HepG2 (cell line): ENCODE results near the gene LRRC73. TPM values are rescaled to one million over a fixed set of nuclear protein-coding genes. Genes with fewer than 3 reads are reported as not detected.

Source experiments
- AKNA ChIP-seq: sonication (generic); formaldehyde crosslinking; IDR thresholded peaks from 2 replicates; pipeline ENCODE4 v1.4.0; 2020; ENCODE audit warnings: missing genetic modification reagents, borderline replicate concordance
- ARNT ChIP-seq: fragments of 450-650 bp; IDR thresholded peaks from 2 replicates; pipeline ENCODE4 v1.6.1; 2017
- DNMT1 ChIP-seq: sonication (generic); formaldehyde crosslinking; IDR thresholded peaks from 2 replicates; pipeline ENCODE4 v1.5.1; 2020; ENCODE audit warnings: mild to moderate bottlenecking, missing genetic modification reagents
- NFE2L2 ChIP-seq: fragments of 150-350 bp; IDR thresholded peaks from 2 replicates; pipeline ENCODE4 v1.6.1; 2014; ENCODE audit warnings: low read length
- NONO ChIP-seq, 2 experiments: fragments of 450-650 bp in 1 of 2; sonication (generic) in 1 of 2; formaldehyde crosslinking in 1 of 2; IDR thresholded peaks in 1 of 2; conservative IDR thresholded peaks in 1 of 2; 2 replicates each; pipeline versions ENCODE4 v1.6.1 to v1.8.0; 2017 to 2022; ENCODE audit warnings: mild to moderate bottlenecking in 1 of 2, missing genetic modification reagents in 1 of 2, moderate library complexity in 1 of 2
- PLRG1 ChIP-seq: fragments of 450-650 bp; conservative IDR thresholded peaks from 2 replicates; pipeline ENCODE4 v1.6.1; 2016
- SUZ12 ChIP-seq: fragments of 150-350 bp; IDR thresholded peaks from 2 replicates; pipeline ENCODE4 v1.6.1; 2014; ENCODE audit warnings: low read depth, low read length
- ZBTB38 ChIP-seq: sonication (generic); formaldehyde crosslinking; IDR thresholded peaks from 2 replicates; pipeline ENCODE4 v1.5.1; 2020; ENCODE audit warnings: mild to moderate bottlenecking, missing genetic modification reagents
- ZHX1 ChIP-seq: sonication (generic); formaldehyde crosslinking; IDR thresholded peaks from 2 replicates; pipeline ENCODE4 v1.8.1; 2022; ENCODE audit warnings: low read depth, mild to moderate bottlenecking, missing genetic modification reagents
- polyA plus RNA-seq, 8 experiments: library from polyadenylated mRNA; depleted of rRNA in 3 of 8; stranded (reverse) in 7 of 8; unstranded in 1 of 8; fragments of >200 nt; fragmentation: Illumina TruSeq in 4 of 8; extraction: Trizol in 4 of 8; gene quantifications; 2 replicates each; pipeline versions ENCODE4 v1.2.1 to v1.2.3, GENCODE V29; 2011 to 2016; ENCODE audit warnings: low read depth in 4 of 8, missing spikeins in 1 of 8, mixed read lengths in 1 of 8; ENCODE audit not compliant: insufficient read depth in 1 of 8
- total RNA-seq, 5 experiments: library from RNA; depleted of rRNA; stranded (reverse); fragments of >200 nt; fragmentation: Illumina TruSeq; extraction: Trizol; gene quantifications; 2 replicates each; pipeline ENCODE4 v1.2.3, GENCODE V29; 2016; ENCODE audit warnings: low read depth in 1 of 5
- TF ChIP-seq, protein P1 (sequence below): sonication (generic); formaldehyde crosslinking; IDR thresholded peaks from 2 replicates; pipeline ENCODE4 v1.4.0; 2020; ENCODE audit warnings: missing genetic modification reagents
- TF ChIP-seq, protein P2 (sequence below): sonication (generic); formaldehyde crosslinking; IDR thresholded peaks from 2 replicates; pipeline ENCODE4 v1.8.0; 2022; ENCODE audit warnings: low read depth, missing genetic modification reagents
- TF ChIP-seq, protein P3 (sequence below): sonication (generic); formaldehyde crosslinking; IDR thresholded peaks from 2 replicates; pipeline ENCODE4 v1.4.0; 2020; ENCODE audit warnings: missing genetic modification reagents, mild to moderate bottlenecking, borderline replicate concordance

LRRC73 gene
- total and polyA plus RNA-seq, 2 of the 13 experiments (the other 11 are each of a cell fraction or from before 2014, with no cell fraction given) = 0.11 to 0.12 TPM

- TF ChIP-seq, protein P1, sequence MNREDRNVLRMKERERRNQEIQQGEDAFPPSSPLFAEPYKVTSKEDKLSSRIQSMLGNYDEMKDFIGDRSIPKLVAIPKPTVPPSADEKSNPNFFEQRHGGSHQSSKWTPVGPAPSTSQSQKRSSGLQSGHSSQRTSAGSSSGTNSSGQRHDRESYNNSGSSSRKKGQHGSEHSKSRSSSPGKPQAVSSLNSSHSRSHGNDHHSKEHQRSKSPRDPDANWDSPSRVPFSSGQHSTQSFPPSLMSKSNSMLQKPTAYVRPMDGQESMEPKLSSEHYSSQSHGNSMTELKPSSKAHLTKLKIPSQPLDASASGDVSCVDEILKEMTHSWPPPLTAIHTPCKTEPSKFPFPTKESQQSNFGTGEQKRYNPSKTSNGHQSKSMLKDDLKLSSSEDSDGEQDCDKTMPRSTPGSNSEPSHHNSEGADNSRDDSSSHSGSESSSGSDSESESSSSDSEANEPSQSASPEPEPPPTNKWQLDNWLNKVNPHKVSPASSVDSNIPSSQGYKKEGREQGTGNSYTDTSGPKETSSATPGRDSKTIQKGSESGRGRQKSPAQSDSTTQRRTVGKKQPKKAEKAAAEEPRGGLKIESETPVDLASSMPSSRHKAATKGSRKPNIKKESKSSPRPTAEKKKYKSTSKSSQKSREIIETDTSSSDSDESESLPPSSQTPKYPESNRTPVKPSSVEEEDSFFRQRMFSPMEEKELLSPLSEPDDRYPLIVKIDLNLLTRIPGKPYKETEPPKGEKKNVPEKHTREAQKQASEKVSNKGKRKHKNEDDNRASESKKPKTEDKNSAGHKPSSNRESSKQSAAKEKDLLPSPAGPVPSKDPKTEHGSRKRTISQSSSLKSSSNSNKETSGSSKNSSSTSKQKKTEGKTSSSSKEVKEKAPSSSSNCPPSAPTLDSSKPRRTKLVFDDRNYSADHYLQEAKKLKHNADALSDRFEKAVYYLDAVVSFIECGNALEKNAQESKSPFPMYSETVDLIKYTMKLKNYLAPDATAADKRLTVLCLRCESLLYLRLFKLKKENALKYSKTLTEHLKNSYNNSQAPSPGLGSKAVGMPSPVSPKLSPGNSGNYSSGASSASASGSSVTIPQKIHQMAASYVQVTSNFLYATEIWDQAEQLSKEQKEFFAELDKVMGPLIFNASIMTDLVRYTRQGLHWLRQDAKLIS (CRISPR knock-in tag) = no peak
- TF ChIP-seq, protein P2, sequence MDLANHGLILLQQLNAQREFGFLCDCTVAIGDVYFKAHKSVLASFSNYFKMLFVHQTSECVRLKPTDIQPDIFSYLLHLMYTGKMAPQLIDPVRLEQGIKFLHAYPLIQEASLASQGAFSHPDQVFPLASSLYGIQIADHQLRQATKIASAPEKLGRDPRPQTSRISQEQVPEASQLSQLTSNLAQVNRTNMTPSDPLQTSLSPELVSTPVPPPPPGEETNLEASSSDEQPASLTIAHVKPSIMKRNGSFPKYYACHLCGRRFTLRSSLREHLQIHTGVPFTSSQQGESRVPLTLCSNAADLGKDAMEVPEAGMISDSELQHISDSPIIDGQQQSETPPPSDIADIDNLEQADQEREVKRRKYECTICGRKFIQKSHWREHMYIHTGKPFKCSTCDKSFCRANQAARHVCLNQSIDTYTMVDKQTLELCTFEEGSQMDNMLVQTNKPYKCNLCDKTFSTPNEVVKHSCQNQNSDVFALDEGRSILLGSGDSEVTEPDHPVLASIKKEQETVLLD (CRISPR knock-in tag) = no peak
- TF ChIP-seq PLRG1 (no peak), NFE2L2 (no peak), DNMT1 (CRISPR knock-in tag) (peak; percentile 33; the same call in 1 of the 2 replicates), SUZ12 (no peak), ARNT (no peak), ZHX1 (CRISPR knock-in tag) (peak; percentile 35; the same call in 1 of the 2 replicates), AKNA (CRISPR knock-in tag) (no peak), ZBTB38 (CRISPR knock-in tag) (no peak), NONO (IDR thresholded peaks at IDR 0.05) (no peak), NONO (CRISPR knock-in tag; conservative IDR thresholded peaks at IDR 0.05) (no peak)
- TF ChIP-seq, protein P3, sequence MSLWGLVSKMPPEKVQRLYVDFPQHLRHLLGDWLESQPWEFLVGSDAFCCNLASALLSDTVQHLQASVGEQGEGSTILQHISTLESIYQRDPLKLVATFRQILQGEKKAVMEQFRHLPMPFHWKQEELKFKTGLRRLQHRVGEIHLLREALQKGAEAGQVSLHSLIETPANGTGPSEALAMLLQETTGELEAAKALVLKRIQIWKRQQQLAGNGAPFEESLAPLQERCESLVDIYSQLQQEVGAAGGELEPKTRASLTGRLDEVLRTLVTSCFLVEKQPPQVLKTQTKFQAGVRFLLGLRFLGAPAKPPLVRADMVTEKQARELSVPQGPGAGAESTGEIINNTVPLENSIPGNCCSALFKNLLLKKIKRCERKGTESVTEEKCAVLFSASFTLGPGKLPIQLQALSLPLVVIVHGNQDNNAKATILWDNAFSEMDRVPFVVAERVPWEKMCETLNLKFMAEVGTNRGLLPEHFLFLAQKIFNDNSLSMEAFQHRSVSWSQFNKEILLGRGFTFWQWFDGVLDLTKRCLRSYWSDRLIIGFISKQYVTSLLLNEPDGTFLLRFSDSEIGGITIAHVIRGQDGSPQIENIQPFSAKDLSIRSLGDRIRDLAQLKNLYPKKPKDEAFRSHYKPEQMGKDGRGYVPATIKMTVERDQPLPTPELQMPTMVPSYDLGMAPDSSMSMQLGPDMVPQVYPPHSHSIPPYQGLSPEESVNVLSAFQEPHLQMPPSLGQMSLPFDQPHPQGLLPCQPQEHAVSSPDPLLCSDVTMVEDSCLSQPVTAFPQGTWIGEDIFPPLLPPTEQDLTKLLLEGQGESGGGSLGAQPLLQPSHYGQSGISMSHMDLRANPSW (CRISPR knock-in tag) = no peak
Measured at GRCh38 chr6:43509142-43509983, 783 bp downstream of the LRRC73 start (continued).
